Lower lobe of right lung (tissue), 2 donors: Measurements from ENCODE around the gene CAMK2A. TPM values are rescaled to one million over a fixed set of nuclear protein-coding genes. Genes with fewer than 3 reads are reported as not detected.
A peak's percentile ranks its signal among the peaks of the same experiment; 100 is the strongest.

Experiments
- ATAC-seq, 2 donors: fragments of 200-7000 bp; cut with Tn5 transposase; one replicate each; pipeline ENCODE4 v1.9.1; 2020 to 2022; ENCODE audit warnings: mild to moderate bottlenecking in 2 of 2, moderate library complexity in 2 of 2
- DNase-seq: peaks from one replicate; pipeline ENCODE4 v3.0.0-alpha.2; 2020
- H3K27ac ChIP-seq: fragments of 200-600 bp; one replicate; pipeline ENCODE4 v1.8.0; 2022
- H3K27me3 ChIP-seq: fragments of 200-600 bp; one replicate; pipeline ENCODE4 v1.8.0; 2022; ENCODE audit warnings: low read depth
- H3K36me3 ChIP-seq: fragments of 200-600 bp; one replicate; pipeline ENCODE4 v1.8.0; 2022; ENCODE audit warnings: mild to moderate bottlenecking
- H3K4me1 ChIP-seq: fragments of 200-600 bp; one replicate; pipeline ENCODE4 v1.8.0; 2022
- H3K4me3 ChIP-seq: fragments of 200-600 bp; one replicate; pipeline ENCODE4 v1.8.0; 2022; ENCODE audit warnings: mild to moderate bottlenecking
- H3K9me3 ChIP-seq: fragments of 200-600 bp; one replicate; pipeline ENCODE4 v1.8.0; 2022
- CTCF ChIP-seq: fragments of 200-600 bp; IDR thresholded peaks from one replicate; pipeline ENCODE4 v1.8.0; 2022; ENCODE audit warnings: antibody characterized with exemption, mild to moderate bottlenecking
- intact Hi-C: fragments of 100-400 bp; cut with DNase I; formaldehyde crosslinking; loops from one replicate; pipeline ENCODE4 v1.11.0; 2022
- total RNA-seq: library from RNA; stranded (reverse); fragmentation: NEBNext Ultra II Directional; extraction: Animal tissue kit (Norgen Biotek cat#: 25700); gene quantifications from one replicate; pipeline ENCODE4 v1.2.1, GENCODE V29; 2021
- donor health status: DM: no; HTN: yes; CAD: no; lungs with severe emphysema.

CAMK2A gene
- total RNA-seq, 1 donor from 2014 or later: 1.3 TPM

- Histone ChIP-seq H3K27me3 (no peaks in the 10 kb centered on the region), H3K27ac (no peak overlapping the region), H3K4me3 (no peak overlapping the region), H3K9me3 (no peaks in the 10 kb centered on the region), H3K36me3 (no peaks in the 10 kb centered on the region), H3K4me1 (peaks cover 7% of the 10 kb centered on the region)
- ATAC-seq (peak in 1 of 2 donors; percentile 3), DNase-seq (no peak)
- intact Hi-C loops: no loop called here
- TF ChIP-seq CTCF: no peak
Measured at GRCh38 chr5:150245808-150246207, 43.8 kb downstream of the CAMK2A start.

- Histone ChIP-seq H3K27me3 (no peaks in the 10 kb centered on the region), H3K4me3 (no peak overlapping the region), H3K4me1 (peaks cover 7% of the 10 kb centered on the region), H3K9me3 (no peaks in the 10 kb centered on the region), H3K36me3 (no peaks in the 10 kb centered on the region), H3K27ac (no peak overlapping the region)
- ATAC-seq (peak; percentile 53 to 55), DNase-seq (no peak)
- intact Hi-C loops: no loop called here
- no peak for TF ChIP-seq CTCF
Measured at GRCh38 chr5:150245111-150245789, 44.3 kb downstream of the CAMK2A start.

GRCh38 chr5:150244209-150244608 lies 45.4 kb downstream of the CAMK2A start:
- no peaks in the 10 kb centered on the region for H3K36me3 ChIP-seq
- TF ChIP-seq CTCF: no peak
- no peak overlapping the region for H3K27ac ChIP-seq
- intact Hi-C loops: no loop called here
- no peaks in the 10 kb centered on the region for H3K27me3 ChIP-seq
- no peaks in the 10 kb centered on the region for H3K9me3 ChIP-seq
- no peak for ATAC-seq
- H3K4me3 ChIP-seq: no peak overlapping the region
- DNase-seq: no peak
- peaks cover 7% of the 10 kb centered on the region for H3K4me1 ChIP-seq

- intact Hi-C loops: no loop called here
Measured at GRCh38 chr5:150243590-150243989, 46.0 kb downstream of the CAMK2A start.

GRCh38 chr5:150242251-150242894 lies 47.2 kb downstream of the CAMK2A start:
- no peak overlapping the region for H3K27ac ChIP-seq
- no peaks in the 10 kb centered on the region for H3K9me3 ChIP-seq
- intact Hi-C loops: no loop called here
- TF ChIP-seq CTCF: no peak
- no peaks in the 10 kb centered on the region for H3K27me3 ChIP-seq
- no peaks in the 10 kb centered on the region for H3K36me3 ChIP-seq
- H3K4me1 ChIP-seq: peaks cover 7% of the 10 kb centered on the region
- no peak overlapping the region for H3K4me3 ChIP-seq
- DNase-seq (no peak), ATAC-seq (no peak)

More at GRCh38 chr5:150243590-150243989, 46.0 kb downstream of the CAMK2A start:
- H3K4me1 ChIP-seq: peaks cover 7% of the 10 kb centered on the region
- H3K9me3 ChIP-seq: no peaks in the 10 kb centered on the region
- ATAC-seq (no peak), DNase-seq (no peak)
- no peak overlapping the region for H3K4me3 ChIP-seq
- no peaks in the 10 kb centered on the region for H3K36me3 ChIP-seq
- no peaks in the 10 kb centered on the region for H3K27me3 ChIP-seq
- TF ChIP-seq CTCF: no peak
- H3K27ac ChIP-seq: no peak overlapping the region
